Thyroid gland (tissue), 4 donors: ENCODE results near the gene PRPF40A. TPM values are rescaled to one million over a fixed set of nuclear protein-coding genes. Genes with fewer than 3 reads are reported as not detected.

Experiments
- DNase-seq, 2 donors: peaks; one replicate each; pipeline ENCODE4 v3.0.0-alpha.2; 2019
- H3K27ac ChIP-seq, 3 donors: fragments of 200-600 bp; sonication (generic); 1 replicate in 2 of 3; 2 replicates in 1 of 3; pipeline ENCODE4 v1.5.1; 2016 to 2019; ENCODE audit warnings: mild to moderate bottlenecking in 1 of 3, moderate library complexity in 1 of 3
- H3K27me3 ChIP-seq: fragments of 200-600 bp; sonication (generic); one replicate; pipeline ENCODE4 v1.5.1; 2019
- H3K36me3 ChIP-seq, 2 donors: fragments of 200-600 bp; sonication (generic); one replicate each; pipeline ENCODE4 v1.5.1; 2016 to 2019
- H3K4me1 ChIP-seq, 2 donors: fragments of 200-600 bp; sonication (generic); one replicate each; pipeline ENCODE4 v1.5.1; 2017 to 2019
- H3K4me3 ChIP-seq, 3 donors: fragments of 200-600 bp; sonication (generic); replicated peaks in 1 of 3; 1 replicate in 2 of 3; 2 replicates in 1 of 3; pipeline ENCODE4 v1.5.1; 2016; ENCODE audit warnings: mild to moderate bottlenecking in 1 of 3
- H3K9me3 ChIP-seq: fragments of 200-600 bp; sonication (generic); one replicate; pipeline ENCODE4 v1.5.1; 2017
- POLR2A ChIP-seq, 2 donors: fragments of 450-650 bp; IDR thresholded peaks; one replicate each; pipeline ENCODE4 v1.6.1; 2017; ENCODE audit warnings: antibody characterized with exemption in 2 of 2, mild to moderate bottlenecking in 2 of 2, moderate library complexity in 1 of 2
- WGBS, 2 donors: methylation state at CpG; one replicate each; pipeline ENCODE4 v1.1.5; 2017; 5-methylcytosine and 5-hydroxymethylcytosine counted together
- intact Hi-C: fragments of 100-400 bp; cut with DNase I; formaldehyde crosslinking; loops from one replicate; pipeline ENCODE4 v1.15.1; 2023
- total RNA-seq, 4 donors: library from RNA; depleted of rRNA; stranded (reverse); fragments of >200 nt; gene quantifications; one replicate each; pipeline ENCODE4 v1.2.3, GENCODE V29; 2016
- TF ChIP-seq, protein P1 (sequence below), 6 experiments: fragments of 200-600 bp in 3 of 6; fragments of 450-650 bp in 3 of 6; sonication (generic) in 3 of 6; IDR thresholded peaks; one replicate each; pipeline ENCODE4 v1.5.1; 2016 to 2019; ENCODE audit warnings: antibody characterized with exemption in 6 of 6, mild to moderate bottlenecking in 2 of 6, inconsistent platforms in 1 of 6, moderate library complexity in 1 of 6

The PRPF40A gene
- total RNA-seq, 4 donors from 2014 or later = 86.8 to 147 (median 102) TPM

DNA sequence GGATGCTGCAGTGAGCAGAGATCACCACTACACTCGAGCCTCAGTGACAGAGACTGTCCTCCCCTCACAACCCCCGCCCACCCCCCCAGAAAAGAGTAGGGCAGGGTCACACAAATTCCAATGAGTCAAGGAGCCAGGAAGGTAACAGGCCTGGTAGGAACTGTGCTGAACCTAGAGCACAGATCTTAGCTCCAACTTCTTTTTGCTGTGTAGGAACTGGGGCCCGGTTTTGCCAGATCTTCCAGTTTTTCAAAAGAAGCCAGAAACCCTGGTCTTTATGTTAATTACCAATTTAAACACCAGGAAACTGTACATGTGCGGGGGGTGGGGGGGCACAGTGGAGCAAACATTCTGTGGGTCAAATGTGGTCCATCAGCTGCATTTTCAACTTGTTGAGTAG is 71.0 kb downstream of the PRPF40A start:
- Histone ChIP-seq H3K36me3 (peaks cover 1 to 15% of the 10 kb centered on the region in 2 donors), H3K4me3 (no peak overlapping the region), H3K27me3 (no peaks in the 10 kb centered on the region), H3K4me1 (peaks cover 15 to 22% of the 10 kb centered on the region in 2 donors), H3K27ac (no peak overlapping the region), H3K9me3 (no peaks in the 10 kb centered on the region)
- intact Hi-C loops = no loop called here
- 74 to 94% methylated on average over 3 to 4 of the region's 4 CpGs for WGBS, 2 donors
- TF ChIP-seq POLR2A (IDR thresholded peaks at IDR 0.05) = no peak
- TF ChIP-seq, protein P1, sequence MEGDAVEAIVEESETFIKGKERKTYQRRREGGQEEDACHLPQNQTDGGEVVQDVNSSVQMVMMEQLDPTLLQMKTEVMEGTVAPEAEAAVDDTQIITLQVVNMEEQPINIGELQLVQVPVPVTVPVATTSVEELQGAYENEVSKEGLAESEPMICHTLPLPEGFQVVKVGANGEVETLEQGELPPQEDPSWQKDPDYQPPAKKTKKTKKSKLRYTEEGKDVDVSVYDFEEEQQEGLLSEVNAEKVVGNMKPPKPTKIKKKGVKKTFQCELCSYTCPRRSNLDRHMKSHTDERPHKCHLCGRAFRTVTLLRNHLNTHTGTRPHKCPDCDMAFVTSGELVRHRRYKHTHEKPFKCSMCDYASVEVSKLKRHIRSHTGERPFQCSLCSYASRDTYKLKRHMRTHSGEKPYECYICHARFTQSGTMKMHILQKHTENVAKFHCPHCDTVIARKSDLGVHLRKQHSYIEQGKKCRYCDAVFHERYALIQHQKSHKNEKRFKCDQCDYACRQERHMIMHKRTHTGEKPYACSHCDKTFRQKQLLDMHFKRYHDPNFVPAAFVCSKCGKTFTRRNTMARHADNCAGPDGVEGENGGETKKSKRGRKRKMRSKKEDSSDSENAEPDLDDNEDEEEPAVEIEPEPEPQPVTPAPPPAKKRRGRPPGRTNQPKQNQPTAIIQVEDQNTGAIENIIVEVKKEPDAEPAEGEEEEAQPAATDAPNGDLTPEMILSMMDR (IDR thresholded peaks at IDR 0.05) = no peak
- DNase-seq = no peak

DNA sequence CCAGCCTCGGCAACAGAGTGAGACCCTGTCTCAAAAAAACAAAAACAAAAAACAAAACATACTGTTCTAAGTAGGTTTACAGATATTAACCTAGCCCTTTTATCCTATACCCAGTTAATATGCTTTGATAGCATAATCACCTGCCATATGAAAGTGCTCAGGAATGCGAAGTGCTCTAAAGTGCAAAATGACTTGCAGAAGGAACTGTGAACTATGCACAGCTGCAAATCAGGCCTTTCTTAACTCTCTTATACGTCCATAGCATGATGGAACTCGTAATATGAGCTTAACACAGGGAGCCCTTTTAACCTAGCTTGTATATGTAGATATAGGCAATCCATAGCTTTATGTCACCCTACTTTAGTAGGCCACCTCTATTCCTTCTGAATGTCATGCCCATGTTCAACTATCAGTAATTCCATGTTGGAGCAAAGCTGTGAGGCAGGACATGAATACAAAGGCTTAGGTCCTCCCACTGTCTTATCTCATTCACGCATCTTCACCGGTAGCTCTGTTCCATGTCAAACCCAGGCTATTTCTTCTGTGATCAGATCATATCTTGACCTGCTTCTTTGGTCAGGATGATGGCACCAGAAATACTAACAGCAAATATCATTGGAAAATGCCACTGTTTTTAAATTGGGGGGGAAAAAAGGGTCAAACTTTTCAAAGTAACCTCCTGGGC is 72.9 kb downstream of the PRPF40A start:
- no peak for DNase-seq
- H3K9me3 ChIP-seq = no peaks in the 10 kb centered on the region
- intact Hi-C loops = no loop called here
- TF ChIP-seq, protein P1 (IDR thresholded peaks at IDR 0.05) = no peak
- TF ChIP-seq POLR2A (IDR thresholded peaks at IDR 0.05) = no peak
- H3K27me3 ChIP-seq = no peaks in the 10 kb centered on the region
- peaks cover 16 to 31% of the 10 kb centered on the region in 2 donors for H3K36me3 ChIP-seq
- no peak overlapping the region for H3K4me3 ChIP-seq
- peaks cover 15 to 22% of the 10 kb centered on the region in 2 donors for H3K4me1 ChIP-seq
- WGBS, 2 donors = 95 to 96% methylated on average over 6 of the region's 6 CpGs
- no peak overlapping the region for H3K27ac ChIP-seq

DNA sequence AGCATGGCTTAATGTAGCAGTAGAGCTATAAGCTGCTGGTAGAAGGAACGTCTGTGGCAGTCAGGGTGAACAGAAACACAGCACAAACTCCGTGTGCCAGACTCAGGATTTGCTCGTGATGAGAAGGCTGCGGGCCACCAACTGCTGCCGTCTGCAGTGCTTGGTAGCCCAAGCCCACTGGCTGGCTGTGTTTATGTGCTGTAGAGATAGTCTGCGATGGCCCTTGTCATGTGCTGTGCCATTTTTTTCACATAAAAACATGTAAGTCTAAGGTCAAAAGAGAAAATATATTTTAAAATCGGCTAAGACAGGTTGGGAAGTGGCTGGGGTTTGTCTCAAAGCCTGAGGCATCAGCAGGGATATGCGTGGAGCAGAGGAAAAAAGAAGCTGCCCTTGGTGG is 78.7 kb downstream of the PRPF40A start:
- no peaks in the 10 kb centered on the region for H3K9me3 ChIP-seq
- no peak for TF ChIP-seq POLR2A (IDR thresholded peaks at IDR 0.05)
- TF ChIP-seq, protein P1 (IDR thresholded peaks at IDR 0.05) = no peak
- no peak overlapping the region for H3K27ac ChIP-seq
- 79 to 81% methylated on average over 8 of the region's 8 CpGs for WGBS, 2 donors
- no peak overlapping the region for H3K4me3 ChIP-seq
- DNase-seq = no peak
- H3K4me1 ChIP-seq = no peaks in the 10 kb centered on the region
- H3K36me3 ChIP-seq = peaks cover 16 to 31% of the 10 kb centered on the region in 2 donors
- intact Hi-C loops = loop anchor here (5.0 to 10.0 kb wide), 2 partner anchors 304 to 451 kb away; partner anchors contain the start of gene FMNL2
- no peaks in the 10 kb centered on the region for H3K27me3 ChIP-seq

DNA sequence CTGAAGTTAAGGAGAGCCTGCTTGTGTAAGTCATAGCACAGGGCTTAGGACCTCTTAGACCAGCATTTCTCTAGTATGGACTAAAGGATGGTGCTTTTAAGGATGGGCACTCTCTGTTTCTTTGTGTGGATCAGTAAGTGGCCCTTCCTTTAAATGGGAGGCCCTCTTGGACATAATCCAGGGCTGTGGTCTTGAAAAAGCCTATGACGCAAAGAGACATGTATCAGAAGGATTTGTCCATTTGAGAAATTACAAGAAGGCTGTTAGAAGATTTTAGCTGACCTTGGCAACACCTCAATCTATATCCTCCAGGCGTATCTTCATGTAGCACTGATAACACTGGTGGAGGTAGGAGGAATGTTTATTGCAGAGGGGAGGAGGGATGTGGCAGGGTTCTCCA is 79.2 kb downstream of the PRPF40A start:
- DNase-seq = no peak
- Histone ChIP-seq H3K36me3 (peaks cover 16 to 25% of the 10 kb centered on the region in 2 donors), H3K4me1 (no peaks in the 10 kb centered on the region), H3K4me3 (no peak overlapping the region), H3K27me3 (no peaks in the 10 kb centered on the region), H3K9me3 (no peaks in the 10 kb centered on the region), H3K27ac (no peak overlapping the region)
- TF ChIP-seq POLR2A (IDR thresholded peaks at IDR 0.05) = no peak
- TF ChIP-seq, protein P1 (IDR thresholded peaks at IDR 0.05) = no peak
- intact Hi-C loops = loop anchor here (5.0 to 10.0 kb wide), 2 partner anchors 303 to 451 kb away; partner anchors contain the start of gene FMNL2
- 95 to 98% methylated on average over 2 of the region's 2 CpGs for WGBS, 2 donors

DNA sequence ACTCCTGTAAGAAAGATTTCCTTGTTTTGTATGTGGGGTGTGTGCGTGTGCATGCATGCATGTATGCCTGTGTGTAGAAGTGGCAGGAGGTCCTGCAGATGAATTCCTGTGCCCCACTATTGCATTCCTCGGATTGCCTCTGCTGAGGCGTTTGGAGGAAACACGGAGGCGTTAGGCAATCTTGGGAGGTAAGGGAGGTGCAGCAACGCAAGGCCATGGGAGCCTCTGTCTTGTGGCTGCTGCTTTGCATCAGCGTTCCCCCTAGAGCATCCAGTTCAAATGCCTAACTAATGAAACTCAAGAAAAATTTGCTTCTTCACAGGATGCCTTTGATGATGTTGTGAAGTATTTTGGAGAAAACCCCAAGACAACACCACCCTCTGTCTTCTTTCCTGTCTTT is 80.0 kb downstream of the PRPF40A start:
- no peak for DNase-seq
- H3K27me3 ChIP-seq = no peaks in the 10 kb centered on the region
- no peak overlapping the region for H3K27ac ChIP-seq
- no peaks in the 10 kb centered on the region for H3K9me3 ChIP-seq
- peaks cover 18 to 31% of the 10 kb centered on the region in 2 donors for H3K36me3 ChIP-seq
- H3K4me3 ChIP-seq = no peak overlapping the region
- WGBS, 2 donors = 87 to 94% methylated on average over 7 of the region's 7 CpGs
- H3K4me1 ChIP-seq = no peaks in the 10 kb centered on the region
- intact Hi-C loops = loop anchor here (5.0 to 10.0 kb wide), 2 partner anchors 302 to 450 kb away; partner anchors contain the start of gene FMNL2
- TF ChIP-seq POLR2A (IDR thresholded peaks at IDR 0.05) = no peak
- TF ChIP-seq, protein P1 (IDR thresholded peaks at IDR 0.05) = no peak
